ENCODE data around the gene MINDY2. TPM values are rescaled to one million over a fixed set of nuclear protein-coding genes. Genes with fewer than 3 reads are reported as not detected.

MINDY2 gene
- total and polyA plus RNA-seq, 10 of the 15 experiments (the other 5 are each of a cell fraction or from before 2014, with no cell fraction given), result 0.73 to 9.4 (median 3.3) TPM

- RAD21 ChIA-PET (ENCODE audit: unreplicated experiment), result no interaction called here
- H3K79me2 ChIP-seq (ENCODE audit: control insufficient read depth, insufficient read depth, low read length), result no peaks in the 10 kb centered on the region
- no peak overlapping the region for H2AFZ ChIP-seq (ENCODE audit: control insufficient read depth, low read depth, low read length)
- no peak overlapping the region for H3K4me3 ChIP-seq
- H3K27ac ChIP-seq (ENCODE audit: control insufficient read depth, insufficient read depth), result no peak overlapping the region
- WGBS (ENCODE audit: insufficient coverage, insufficient replicate concordance, low lambda C conversion rate, missing lambda C conversion rate), result 91% methylated on average over 12 of the region's 12 CpGs
- SMC1A ChIA-PET (ENCODE audit: uncharacterized antibody, unreplicated experiment), result interaction anchor here (0.6 to 1.5 kb wide), 2 partner anchors 163 to 652 kb away, joined by 3 read pairs; no protein-coding TSS in a partner anchor
- H3K9ac ChIP-seq (ENCODE audit: control insufficient read depth, insufficient read depth, low read length), result no peak overlapping the region
- no peak for FAIRE-seq
- in situ Hi-C loops (cut with MboI) (no loop called here), intact Hi-C loops (cut with micrococcal nuclease; ENCODE audit: unreplicated experiment) (no loop called here)
- BruUV-seq (replicated peaks), result no TSS peak
- no peaks in the 10 kb centered on the region for H4K20me1 ChIP-seq (ENCODE audit: control insufficient read depth, insufficient read depth)
- ATAC-seq, result no peak
- POLR2A ChIA-PET, result no interaction called here
- H3K36me3 ChIP-seq (ENCODE audit: control insufficient read depth in 2 of 2, insufficient read depth in 2 of 2, low read length in 1 of 2), result peaks cover 13 to 66% of the 10 kb centered on the region in 2 experiments
- no peaks in the 10 kb centered on the region for H3K27me3 ChIP-seq (replicated peaks in 1 of 2; ENCODE audit: control insufficient read depth in 2 of 2, insufficient read depth in 2 of 2, low read length in 1 of 2)
- H3K4me1 ChIP-seq (ENCODE audit: control insufficient read depth, insufficient read depth, low read length), result no peaks in the 10 kb centered on the region
- no peaks in the 10 kb centered on the region for H3K9me3 ChIP-seq (replicated peaks; ENCODE audit: control insufficient read depth, insufficient read depth, low read length)
- DNase-seq (ENCODE audit: low read depth, low spot score), result no peak
- CTCF ChIA-PET, result interaction anchor here (0.6 to 1.9 kb wide), 3 partner anchors 10 to 614 kb away, joined by 3 to 4 read pairs (median 3); no protein-coding TSS in a partner anchor
- no peak overlapping the region for H3K4me2 ChIP-seq (ENCODE audit: control insufficient read depth, insufficient read depth)
- TF ChIP-seq RB1 (IDR thresholded peaks at IDR 0.05; ENCODE audit: borderline replicate concordance), result no peak
- no peak for TF ChIP-seq SRF (IDR thresholded peaks at IDR 0.05; ENCODE audit: low read depth in 2 of 2, low read length in 2 of 2)
- TF ChIP-seq NBN (IDR thresholded peaks at IDR 0.05), result no peak
- TF ChIP-seq REST (IDR thresholded peaks at IDR 0.05; ENCODE audit: low read depth, low read length), result no peak
- no peak for TF ChIP-seq ZBTB4 (CRISPR knock-in tag; IDR thresholded peaks at IDR 0.05)
- no peak for TF ChIP-seq EED (IDR thresholded peaks at IDR 0.05; ENCODE audit: low read depth)
- no peak for TF ChIP-seq BCL3 (IDR thresholded peaks at IDR 0.05; ENCODE audit: borderline replicate concordance, insufficient read depth, low read depth, low read length, poor library complexity, severe bottlenecking)
- no peak for TF ChIP-seq CBX3 (IDR thresholded peaks at IDR 0.05; ENCODE audit: borderline replicate concordance, low read depth)
- TF ChIP-seq SMC3 (IDR thresholded peaks at IDR 0.05; ENCODE audit: borderline replicate concordance, low read length), result no peak
- TF ChIP-seq BHLHE40 (IDR thresholded peaks at IDR 0.05; ENCODE audit: borderline replicate concordance in 1 of 2, low read depth in 2 of 2, low read length in 1 of 2), result no peak
- TF ChIP-seq NFXL1 (IDR thresholded peaks at IDR 0.05; ENCODE audit: borderline replicate concordance), result no peak
- no peak for TF ChIP-seq E2F8 (IDR thresholded peaks at IDR 0.05; ENCODE audit: low read depth, partially characterized antibody)
- no peak for TF ChIP-seq STAT1 (conservative IDR thresholded peaks at IDR 0.05)
- no peak for TF ChIP-seq TCF7 (IDR thresholded peaks at IDR 0.05; ENCODE audit: borderline replicate concordance)
Measured at GRCh38 chr15:58886921-58887320, 115.8 kb downstream of the MINDY2 start.

All from GM12878 (cell line).